ENCODE data around the gene MB21D2.
A peak's percentile ranks its signal among the peaks of the same experiment; 100 is the strongest.
"Not testable (repeated sequence)": the region's sequence is repeated elsewhere in the genome, so short reads cannot be mapped to it uniquely, and the experiment has no call there.

Gene MB21D2

DNA sequence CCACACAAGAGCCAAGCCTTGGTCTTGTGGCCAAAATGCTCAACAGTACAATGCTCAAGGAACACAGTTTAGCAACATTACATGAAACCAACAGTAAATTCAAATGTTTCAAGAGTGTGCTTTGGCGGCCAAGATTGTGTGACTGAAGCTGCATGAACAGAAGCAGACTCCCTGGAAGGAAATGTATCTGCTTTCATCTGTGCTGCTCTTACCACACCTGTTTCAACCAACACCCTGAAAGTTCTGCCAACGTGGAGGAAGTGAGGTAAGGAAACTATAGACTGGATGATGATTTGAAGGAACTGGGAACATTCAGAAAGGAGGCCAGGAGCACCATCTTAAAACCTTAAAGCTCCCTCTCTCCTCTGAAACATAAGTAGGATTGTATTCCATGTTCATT lies 55.7 kb downstream of the MB21D2 start:
- no peak overlapping the region for H3K4me3 ChIP-seq (ENCODE audit: low read length)
- no peak for DNase-seq (ENCODE audit: low read depth)
- TF ChIP-seq, protein P1, sequence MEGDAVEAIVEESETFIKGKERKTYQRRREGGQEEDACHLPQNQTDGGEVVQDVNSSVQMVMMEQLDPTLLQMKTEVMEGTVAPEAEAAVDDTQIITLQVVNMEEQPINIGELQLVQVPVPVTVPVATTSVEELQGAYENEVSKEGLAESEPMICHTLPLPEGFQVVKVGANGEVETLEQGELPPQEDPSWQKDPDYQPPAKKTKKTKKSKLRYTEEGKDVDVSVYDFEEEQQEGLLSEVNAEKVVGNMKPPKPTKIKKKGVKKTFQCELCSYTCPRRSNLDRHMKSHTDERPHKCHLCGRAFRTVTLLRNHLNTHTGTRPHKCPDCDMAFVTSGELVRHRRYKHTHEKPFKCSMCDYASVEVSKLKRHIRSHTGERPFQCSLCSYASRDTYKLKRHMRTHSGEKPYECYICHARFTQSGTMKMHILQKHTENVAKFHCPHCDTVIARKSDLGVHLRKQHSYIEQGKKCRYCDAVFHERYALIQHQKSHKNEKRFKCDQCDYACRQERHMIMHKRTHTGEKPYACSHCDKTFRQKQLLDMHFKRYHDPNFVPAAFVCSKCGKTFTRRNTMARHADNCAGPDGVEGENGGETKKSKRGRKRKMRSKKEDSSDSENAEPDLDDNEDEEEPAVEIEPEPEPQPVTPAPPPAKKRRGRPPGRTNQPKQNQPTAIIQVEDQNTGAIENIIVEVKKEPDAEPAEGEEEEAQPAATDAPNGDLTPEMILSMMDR (conservative IDR thresholded peaks at IDR 0.05; ENCODE audit: low read depth, low read length): no peak

DNA sequence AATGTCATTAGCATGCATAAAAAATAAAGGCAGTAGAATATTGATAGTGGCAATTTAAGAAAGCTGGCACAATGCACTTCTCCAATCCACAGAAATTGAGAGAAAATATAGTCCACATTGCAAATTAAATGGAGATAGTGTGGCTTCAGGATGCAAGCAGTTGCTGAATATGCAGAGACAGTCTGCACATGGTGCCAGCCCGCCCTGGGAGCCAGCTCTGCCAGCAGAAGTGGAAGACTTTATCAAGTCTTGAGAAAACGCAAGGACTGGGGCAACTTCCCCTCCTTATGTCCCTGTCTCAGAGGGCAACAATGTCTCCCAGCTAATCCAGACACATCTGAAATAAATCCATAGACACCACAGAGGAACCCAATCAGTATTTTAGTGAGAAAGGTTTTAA lies 57.2 kb downstream of the MB21D2 start:
- DNase-seq (ENCODE audit: low read depth): no peak
- TF ChIP-seq, protein P1 (conservative IDR thresholded peaks at IDR 0.05; ENCODE audit: low read depth, low read length): no peak
- no peak overlapping the region for H3K4me3 ChIP-seq (ENCODE audit: low read length)

DNA sequence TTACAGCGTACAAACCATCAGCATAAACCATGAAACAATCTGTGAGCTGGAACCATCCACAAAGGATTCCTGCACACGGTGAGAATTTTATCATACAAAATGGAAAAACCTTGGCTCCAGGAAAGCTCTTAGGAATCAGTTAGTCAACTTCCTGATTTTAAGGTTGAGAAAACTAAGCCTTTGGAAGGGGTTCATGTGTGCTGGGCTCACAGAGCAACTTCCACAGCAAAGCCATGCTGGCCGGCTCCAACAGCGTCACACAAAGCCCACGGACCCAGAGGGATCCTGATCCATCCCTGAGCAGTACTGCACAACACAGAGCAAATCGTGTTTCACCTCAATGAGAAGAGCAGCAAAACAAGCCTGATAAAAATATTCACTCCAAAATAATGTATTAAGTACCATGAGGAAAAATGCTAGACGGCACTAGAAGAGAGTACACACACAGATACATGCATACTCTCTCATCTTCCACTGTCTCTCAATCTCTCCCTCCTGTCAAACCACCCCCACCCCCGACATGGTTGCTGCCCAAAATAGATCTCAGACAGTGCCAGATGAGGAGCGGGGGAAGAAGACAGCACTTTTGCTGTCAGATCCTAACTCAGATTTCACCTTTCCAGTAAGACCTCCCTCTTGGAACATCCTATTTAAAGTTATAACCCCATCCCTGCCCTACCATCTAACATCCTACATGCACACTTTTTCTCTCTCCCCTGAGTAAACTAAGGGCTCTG lies 58.6 kb downstream of the MB21D2 start:
- TF ChIP-seq, protein P1 (conservative IDR thresholded peaks at IDR 0.05; ENCODE audit: low read depth, low read length): no peak
- no peak for DNase-seq (ENCODE audit: low read depth)
- H3K4me3 ChIP-seq (ENCODE audit: low read length): no peak overlapping the region

DNA sequence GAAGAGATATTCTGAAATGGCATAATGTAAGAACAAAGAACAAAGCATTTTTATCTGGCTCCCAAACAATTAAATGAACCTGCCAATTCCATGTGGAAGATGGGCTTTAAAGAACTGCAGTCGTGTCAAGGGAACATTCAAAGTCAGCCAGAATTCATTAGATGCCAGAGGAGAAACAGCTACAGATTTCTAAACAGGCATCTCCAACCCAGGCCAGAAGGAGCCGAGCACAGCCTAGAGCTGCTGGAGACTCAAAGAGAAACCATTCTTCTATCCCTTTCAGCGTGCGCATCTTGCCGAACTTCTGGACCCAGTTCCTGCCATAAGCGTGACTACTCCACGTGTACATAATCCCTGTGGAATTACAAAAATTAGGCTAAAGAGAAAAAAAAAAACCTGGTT lies 60.4 kb downstream of the MB21D2 start:
- TF ChIP-seq, protein P1 (conservative IDR thresholded peaks at IDR 0.05; ENCODE audit: low read depth, low read length): no peak
- H3K4me3 ChIP-seq (ENCODE audit: low read length): no peak overlapping the region
- no peak for DNase-seq (ENCODE audit: low read depth)

DNA sequence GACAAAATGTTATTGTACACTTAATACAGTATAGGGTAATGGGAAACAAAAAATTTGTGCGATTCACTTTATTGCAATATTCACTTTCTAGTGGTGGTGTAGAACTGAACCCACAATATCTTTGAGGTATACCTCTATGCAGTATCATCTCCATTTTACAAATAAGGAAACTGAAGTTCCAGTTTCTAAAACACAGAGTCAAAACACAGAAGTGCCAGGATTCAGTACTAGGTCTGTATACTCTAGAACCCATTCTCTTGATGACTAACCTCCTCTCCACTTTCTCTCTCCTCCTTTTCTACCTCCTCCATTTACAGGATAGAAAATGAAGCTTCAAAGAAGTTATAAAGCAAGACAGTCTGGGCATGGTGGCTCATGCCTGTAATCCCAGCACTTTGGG lies 62.2 kb downstream of the MB21D2 start:
- TF ChIP-seq, protein P1 (conservative IDR thresholded peaks at IDR 0.05; ENCODE audit: low read depth, low read length): no peak
- no peak overlapping the region for H3K4me3 ChIP-seq (ENCODE audit: low read length)
- no peak for DNase-seq (ENCODE audit: low read depth)

DNA sequence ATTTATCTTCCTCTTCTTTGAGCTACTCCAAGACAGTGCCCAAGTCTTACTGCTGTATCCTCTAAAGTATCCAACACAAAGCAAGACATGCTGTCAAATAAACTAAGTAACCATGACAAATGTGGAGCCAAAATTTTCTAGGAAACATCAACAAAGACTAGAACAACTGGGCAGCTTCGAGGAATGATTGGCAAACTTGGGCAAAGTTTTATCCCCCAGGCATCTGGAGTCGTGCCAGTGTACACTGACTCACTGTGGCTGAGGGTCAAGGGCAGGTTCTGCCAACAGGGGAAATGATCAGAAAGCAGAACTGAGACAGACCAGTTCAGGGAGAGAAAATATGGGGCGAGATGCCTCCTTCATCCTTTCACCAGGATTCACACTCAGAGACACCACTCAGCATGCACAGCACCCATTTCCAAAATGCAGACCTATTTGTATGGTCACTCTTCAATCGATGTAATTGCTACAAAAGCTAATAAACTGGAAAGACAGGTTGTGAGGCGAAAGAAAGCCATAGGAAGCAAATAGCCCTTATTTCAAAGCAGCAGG lies 65.8 kb downstream of the MB21D2 start:
- peak; percentile 72 for DNase-seq (ENCODE audit: low read depth)
- H3K4me3 ChIP-seq (ENCODE audit: low read length): no peak overlapping the region
- TF ChIP-seq, protein P1 (conservative IDR thresholded peaks at IDR 0.05; ENCODE audit: low read depth, low read length): no peak

DNA sequence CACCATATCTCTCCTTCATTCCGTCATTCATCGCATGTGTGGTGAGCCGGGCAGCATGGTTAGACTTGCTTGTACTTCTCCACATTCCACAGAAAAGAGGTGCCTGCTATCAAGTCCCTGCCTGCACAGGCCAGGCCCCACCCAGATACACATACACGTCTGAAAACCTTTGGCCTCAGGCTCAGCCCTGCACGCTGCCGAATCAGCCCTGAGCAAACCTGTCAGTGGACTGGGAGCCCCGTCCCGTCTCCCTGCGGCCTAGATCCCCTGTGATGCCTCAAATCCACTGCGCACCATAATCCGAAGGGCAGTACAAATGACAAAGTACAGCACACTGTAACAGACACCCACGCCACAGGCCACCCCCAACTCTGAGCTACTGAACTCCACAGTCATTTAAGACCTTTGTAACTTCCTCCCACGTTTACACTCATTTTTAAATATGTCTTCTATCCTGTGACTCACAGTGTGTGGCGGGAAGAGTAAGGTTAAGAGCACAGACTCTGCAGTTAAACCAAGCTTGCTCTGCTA lies 67.1 kb downstream of the MB21D2 start:
- no peak overlapping the region for H3K4me3 ChIP-seq (ENCODE audit: low read length)
- TF ChIP-seq, protein P1 (conservative IDR thresholded peaks at IDR 0.05; ENCODE audit: low read depth, low read length): no peak
- DNase-seq (ENCODE audit: low read depth): no peak

DNA sequence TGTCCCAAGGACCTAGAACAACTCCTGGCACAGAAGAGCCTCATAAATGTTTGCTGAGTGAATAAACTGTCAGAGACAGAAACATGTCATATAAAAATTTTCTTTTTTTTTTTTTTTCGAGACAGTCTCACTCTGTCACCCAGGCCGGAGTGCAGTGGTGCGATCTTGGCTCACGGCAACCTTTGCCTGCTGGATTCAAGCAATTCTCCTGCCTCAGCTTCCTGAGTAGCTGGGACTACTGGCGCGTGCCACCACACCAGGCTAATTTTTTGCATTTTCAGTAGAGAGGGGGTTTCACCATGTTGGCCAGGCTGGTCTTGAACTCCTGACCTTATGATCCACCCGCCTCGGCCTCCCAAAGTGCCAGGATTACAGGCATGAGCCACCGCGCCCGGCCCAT lies 67.8 kb downstream of the MB21D2 start:
- not testable (repeated sequence) for H3K4me3 ChIP-seq (ENCODE audit: low read length); DNase-seq (ENCODE audit: low read depth)
